GM15510 (cell line): ENCODE measurements around the gene MARCHF9.

Experiments used
- POLR2A ChIP-seq: IDR thresholded peaks from 3 replicates; pipeline ENCODE4 v1.6.1; 2011; ENCODE audit warnings: borderline replicate concordance; ENCODE audit not compliant: insufficient read length; ENCODE audit errors: extremely low read depth

The MARCHF9 gene

DNA sequence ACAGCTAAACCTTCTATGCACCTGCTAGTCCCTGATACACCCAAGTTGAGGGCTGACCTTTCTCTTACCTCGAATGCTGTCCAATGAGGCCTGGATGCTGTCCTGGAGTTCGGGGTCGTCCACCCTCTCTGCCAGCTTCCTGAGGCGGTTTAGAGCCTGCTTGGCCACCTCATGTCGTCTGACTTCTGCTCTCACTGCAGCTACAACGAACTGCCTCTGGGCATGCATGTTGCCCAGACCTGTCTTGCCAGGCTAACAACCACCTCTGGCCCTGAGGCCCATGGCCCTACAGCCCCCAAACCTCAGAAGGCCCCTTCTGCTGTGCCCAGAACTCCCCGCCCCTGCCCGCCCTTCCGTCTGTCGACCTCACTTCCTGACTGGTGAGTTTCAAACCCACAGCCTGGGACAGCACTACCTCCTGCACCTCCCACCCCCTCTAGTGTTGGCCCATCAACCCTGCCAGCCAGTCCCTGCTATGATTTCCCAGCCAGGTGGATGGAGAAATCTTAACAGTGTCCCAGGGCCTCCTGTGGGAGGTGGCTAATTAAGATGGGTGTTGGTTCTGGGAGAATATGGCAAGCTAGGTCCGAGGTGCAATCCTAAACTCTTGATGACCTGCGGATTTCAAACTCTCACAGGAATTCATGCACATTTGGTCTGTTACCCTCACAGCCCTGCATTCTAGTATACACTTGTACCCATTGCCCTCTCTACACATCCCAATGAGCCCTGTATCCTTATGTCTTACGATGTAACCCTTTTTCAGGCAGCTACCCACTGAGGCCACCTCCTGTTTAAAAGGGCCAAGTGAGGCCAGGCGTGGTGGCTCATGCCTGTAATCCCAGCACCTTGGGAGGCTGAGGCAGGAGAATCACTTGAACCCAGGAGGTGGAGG, 12.8 kb upstream of the MARCHF9 start:
- peak; percentile 58 for TF ChIP-seq POLR2A

DNA sequence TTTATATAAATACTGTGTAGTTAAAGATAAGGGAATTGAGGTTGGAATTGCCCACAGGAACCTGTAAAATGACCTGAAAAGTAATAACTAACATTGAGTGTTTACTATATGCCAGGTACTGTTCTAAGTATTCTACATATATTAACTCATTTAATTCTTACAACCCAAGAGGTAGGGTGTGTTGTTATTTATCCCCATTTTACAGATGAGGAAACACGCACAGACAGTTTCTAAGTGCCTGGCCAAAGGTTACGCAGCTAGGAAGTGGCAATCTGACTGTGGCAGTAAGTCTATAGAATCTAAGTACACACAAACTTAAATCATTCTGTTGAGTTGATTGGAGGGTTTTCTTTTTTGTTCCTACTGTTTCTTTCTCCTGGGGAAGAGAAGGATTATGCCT, 11.1 kb upstream of the MARCHF9 start:
- no peak for TF ChIP-seq POLR2A

DNA sequence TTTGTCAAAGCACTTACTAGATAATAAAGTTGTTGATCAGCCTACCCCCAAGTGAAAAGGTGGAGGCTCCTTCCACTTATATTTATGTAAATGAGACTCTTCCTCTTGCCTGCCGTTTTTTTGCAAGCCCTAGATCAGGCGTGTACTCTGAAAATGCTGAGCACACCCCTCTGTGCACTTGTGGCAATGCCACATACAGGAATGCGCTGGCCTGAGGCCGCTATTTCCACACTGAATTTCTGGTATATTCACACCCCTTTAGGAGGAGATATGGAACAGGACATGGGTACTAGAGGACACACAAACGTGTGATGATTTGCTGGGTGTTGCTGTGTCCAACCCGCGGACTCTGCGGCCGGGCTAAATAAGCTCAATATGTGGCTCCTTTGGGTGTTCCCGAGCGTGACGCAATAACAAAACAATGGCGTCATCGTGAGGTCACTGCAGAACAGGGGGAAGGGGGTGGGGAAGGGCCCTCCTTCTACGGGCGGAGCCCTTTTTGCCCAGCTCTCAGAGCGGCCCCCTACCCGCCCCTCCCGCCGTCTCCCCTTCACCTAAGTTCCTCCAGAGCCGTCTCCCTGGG, 10.6 kb upstream of the MARCHF9 start:
- TF ChIP-seq POLR2A = no peak

DNA sequence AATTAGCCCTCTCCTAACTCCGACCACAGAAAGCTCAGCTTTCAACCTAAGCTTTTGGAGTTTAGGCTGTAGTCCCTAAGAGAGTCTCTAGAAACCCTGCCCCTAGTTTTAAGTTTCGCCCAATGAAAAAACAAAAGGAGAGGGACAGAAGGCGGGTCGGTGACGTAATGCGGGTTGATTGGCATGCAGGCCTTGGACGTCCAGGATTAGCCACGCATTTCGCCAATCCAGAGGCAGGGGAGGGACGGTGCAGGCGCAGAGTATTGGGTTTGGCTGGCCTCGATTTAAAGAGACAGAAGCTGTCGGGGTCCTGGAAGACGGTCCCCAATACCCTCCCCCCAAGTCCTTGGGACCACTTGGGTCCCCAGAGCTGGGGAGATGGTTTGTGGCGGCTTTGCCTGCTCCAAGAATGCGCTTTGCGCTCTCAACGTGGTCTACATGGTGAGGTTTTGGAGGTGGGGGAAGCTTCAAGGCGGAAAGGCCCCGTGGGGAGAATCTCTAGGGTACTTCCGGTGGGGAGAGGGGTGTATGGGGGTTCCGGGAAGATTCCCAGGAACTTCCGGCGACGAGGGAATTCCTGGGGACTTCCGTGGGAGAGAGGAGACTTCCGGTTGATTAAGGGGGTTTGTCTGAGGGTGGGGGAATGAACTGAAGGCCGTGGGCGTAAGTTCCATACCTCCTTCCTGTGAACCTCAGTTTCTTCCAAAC, 10.0 kb upstream of the MARCHF9 start, which contains the start of gene TSPAN31:
TSPAN31 (plus strand) TSS at position 263 of the 708 bp plus-strand sequence; CDS start at position 379, 116 bp downstream.
- no peak for TF ChIP-seq POLR2A

DNA sequence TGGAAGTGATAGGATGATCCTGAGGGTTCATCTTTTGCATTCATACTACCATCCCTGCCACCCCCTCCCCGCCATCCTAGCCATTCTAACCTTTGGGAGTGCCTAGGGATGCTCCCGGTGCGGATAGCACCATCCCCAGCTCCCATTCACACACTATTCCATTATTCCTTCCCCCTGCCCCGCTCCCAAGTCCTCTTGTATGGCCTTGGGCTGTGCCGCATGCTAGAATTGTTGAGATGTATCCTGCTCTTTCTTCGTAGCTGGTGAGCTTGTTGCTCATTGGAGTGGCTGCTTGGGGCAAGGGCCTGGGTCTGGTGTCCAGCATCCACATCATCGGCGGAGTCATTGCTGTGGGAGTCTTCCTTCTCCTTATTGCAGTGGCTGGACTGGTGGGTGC, 9.4 kb upstream of the MARCHF9 start:
- TF ChIP-seq POLR2A = no peak

DNA sequence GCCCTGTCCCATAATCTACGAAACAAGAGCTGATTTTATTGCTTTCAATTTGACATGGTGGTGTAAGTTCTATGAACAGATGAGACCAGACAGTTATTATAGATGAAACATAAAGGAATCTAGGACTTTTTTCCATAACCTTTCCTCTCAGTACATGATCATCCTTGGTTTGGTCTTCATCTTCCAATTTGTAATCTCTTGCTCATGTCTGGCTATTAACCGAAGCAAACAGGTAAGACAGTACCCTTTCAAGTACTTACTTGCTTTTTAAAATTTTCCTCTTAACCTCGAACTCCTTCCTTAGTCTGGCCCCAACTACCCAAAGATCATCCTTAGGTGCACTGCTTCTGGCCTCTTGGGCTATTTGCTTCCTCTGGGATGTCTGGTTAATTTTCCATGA, 8.9 kb upstream of the MARCHF9 start:
- TF ChIP-seq POLR2A = no peak

DNA sequence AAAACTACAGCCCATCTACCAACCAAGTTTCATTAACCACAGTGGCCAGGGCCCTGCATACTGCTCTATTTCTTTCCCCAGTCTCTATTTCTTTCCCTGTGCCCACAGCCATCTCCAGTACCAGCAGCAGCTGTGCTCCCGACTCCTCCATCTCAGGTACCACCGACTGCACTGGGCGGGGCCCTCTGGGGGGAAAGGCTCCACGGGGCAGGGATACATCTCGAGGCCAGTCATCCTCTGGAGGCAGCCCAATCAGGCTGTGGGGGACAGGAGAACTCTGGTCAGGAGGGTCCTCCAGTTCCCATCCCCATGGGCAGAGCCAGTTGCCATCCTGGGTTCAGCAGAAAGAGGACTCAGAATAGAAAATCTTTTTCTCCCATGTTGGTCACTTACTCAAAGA, 5.8 kb upstream of the MARCHF9 start:
- no peak for TF ChIP-seq POLR2A

DNA sequence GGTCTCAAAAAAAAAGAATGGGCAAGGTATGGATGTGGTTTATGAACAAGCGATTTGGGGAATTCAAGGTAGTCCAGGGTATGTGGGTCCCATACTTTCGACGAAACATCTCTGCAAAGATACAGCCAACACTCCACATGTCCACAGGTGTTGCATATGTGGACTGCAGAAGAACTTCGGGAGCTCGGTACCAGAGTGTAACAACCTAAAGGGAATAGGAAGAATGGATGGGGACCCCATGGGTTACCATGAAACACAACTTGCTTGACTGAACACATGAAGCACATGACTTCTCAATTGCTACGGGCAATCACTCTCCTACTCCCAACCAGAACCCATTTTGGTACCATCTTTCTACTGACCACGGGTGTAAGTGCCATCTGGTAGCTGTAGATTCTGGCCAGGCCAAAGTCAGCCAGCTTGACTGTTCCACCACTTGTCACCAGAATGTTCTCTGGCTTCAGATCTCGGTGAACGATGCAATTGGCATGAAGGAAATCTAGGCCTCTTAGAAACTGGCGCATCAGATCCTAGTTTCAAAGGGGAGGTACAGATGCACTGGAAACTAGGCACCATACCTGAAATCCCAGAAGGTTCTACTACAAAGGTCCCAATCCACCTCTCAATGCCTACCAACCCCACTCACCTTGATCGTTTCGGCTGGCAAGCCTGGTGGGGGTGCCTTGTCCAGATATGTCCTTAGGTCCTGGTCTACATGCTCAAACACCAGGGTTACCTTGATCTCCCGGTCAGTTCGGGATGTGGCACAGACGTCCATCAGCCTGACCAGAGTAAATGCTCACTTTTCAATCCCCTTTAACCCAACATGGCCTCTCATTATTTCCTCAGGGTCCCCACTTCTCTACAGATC, 4.1 kb upstream of the MARCHF9 start:
- no peak for TF ChIP-seq POLR2A

DNA sequence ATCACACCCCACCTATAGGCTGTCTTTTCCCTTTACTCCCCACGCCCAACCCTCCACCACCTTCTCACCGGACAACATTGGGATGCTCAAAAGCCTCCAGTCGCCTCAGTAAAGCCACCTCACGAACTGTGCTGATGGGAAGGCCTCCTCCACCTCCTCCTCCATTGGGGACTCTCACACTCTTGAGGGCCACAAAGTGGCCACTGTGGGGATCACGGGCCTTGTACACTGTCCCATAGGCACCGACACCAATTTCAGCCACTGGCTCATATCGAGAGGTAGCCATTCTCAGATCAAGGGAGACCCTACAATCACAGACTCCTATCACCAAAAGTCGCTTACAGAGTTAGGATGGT, 3.5 kb upstream of the MARCHF9 start:
- TF ChIP-seq POLR2A = no peak

DNA sequence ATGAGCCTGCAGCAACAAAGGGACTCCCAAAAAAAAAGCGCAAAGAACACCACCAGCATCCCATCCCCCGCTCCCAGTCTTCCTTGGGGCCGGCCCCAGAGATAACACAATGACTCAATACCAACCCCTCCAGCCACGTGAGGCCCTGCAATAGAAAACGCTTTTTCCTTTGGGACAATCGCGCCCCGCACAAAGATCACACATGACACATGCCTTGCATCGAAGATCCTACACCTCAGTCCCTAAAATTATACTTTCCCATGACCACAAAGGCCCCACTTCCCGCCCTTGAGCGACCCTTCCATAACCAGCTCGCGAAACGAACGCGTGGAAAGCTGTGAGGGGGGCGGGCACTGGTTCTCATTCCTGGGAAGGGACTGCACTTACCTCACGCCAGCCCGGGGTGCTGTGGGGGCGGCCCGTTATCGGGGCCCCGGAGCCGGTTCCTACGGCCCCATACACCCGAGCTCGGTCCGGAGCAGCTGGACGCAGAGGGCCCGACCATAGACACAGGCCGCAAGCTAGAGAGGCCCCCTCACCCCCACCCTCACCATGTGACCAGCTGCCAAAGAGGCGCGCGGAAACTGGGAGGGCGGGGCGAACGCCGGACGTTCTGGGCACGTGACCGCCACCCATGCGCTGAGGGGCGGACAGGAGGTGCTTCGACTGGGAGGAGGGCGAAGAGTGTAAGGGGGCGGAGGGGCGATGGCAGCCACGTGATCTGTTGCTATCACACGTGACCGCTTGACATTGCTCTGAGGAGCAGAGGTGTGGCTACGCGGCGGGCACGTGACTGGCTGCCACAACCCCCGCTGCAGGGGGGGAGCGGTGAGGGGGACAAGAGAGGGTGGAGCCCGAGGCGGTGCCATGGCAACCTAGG, 2.9 kb upstream of the MARCHF9 start, which contains the start of gene CDK4:
CDK4 (minus strand) TSS at position 523 of the 880 bp plus-strand sequence. CDS start 593 bp downstream, outside the sequence.
- peak; percentile 75 for TF ChIP-seq POLR2A

DNA sequence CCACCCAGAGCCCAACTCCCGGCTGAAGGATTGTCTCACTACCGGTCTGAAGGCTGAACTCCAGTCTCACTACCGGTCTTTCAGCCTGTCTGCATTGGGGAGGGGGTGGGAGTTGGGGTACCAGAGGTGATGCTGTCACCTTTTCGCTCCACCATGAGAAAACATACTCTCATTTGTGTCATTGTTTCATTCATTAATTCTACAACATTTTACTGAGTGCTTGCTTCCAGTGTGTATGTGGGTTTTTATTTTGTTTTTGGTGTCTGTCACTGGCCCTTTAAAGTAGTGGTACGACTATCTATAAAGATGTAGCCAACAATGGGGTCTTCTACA, 2.3 kb upstream of the MARCHF9 start:
- TF ChIP-seq POLR2A = no peak

DNA sequence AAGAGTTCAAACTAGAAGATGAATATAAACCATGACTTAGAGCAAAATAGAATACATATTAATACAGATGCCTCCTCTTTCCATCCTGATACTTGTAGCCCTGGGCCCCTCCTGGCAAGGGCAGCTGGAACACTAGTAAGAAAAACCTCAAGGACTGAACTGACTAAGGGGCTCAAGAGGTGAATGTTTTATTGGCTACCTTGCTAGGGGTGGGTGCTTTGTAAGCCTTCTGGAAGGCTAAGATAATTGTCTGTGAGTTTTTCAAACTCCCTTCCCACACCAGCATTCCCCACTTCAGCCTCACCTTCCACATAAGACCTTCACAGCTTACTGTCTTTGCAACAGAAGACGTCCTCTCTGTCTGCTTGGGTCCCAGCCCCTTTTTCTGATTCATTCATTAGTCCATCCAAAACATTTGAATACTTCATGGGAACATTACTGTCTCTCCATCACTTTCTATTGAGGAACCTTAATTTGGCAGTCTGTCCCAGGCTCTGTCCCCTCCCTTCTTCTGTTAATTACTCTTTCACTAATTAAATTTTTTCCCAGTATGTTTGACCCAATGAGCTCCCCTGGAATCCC, 1.1 kb upstream of the MARCHF9 start:
- TF ChIP-seq POLR2A = no peak

DNA sequence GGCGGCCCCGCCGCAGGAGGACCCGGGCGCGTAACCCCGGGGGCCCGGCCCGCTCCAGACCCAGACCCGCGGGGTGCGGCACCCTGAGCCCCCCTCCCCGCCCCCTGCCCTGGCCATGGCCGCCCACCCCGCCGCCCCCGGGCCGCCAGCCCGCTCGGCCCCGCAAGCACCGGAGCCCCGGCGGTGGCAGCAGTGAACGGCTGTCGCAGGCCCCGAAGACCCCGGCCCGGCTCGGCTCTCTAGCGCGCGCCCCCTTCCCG, 221 bp downstream of the MARCHF9 start:
- TF ChIP-seq POLR2A = no peak
